Heart left ventricle (tissue), 16 donors: ENCODE measurements around the gene CHD3. TPM values are rescaled to one million over a fixed set of nuclear protein-coding genes. Genes with fewer than 3 reads are reported as not detected.

ENCODE experiments used
- ATAC-seq, 4 donors: fragments of 200-7000 bp; cut with Tn5 transposase; one replicate each; pipeline ENCODE4 v1.9.1; 2020 to 2022; ENCODE audit warnings: moderate library complexity in 4 of 4, mild to moderate bottlenecking in 3 of 4, moderate number of reproducible peaks in 1 of 4
- DNase-seq, 5 donors: peaks; one replicate each; pipeline ENCODE4 v3.0.0-alpha.2; 2020
- H3K27ac ChIP-seq, 12 donors: fragments of 200-600 bp; sonication (generic) in 4 of 12; one replicate each; pipeline versions ENCODE4 v1.5.0 to v1.8.0; 2016 to 2022; ENCODE audit warnings: mild to moderate bottlenecking in 2 of 12
- H3K27me3 ChIP-seq, 9 donors: fragments of 200-600 bp; sonication (generic) in 2 of 9; one replicate each; pipeline versions ENCODE4 v1.5.1 to v1.8.0; 2016 to 2022; ENCODE audit warnings: mild to moderate bottlenecking in 3 of 9
- H3K36me3 ChIP-seq, 9 donors: fragments of 200-600 bp; sonication (generic) in 2 of 9; one replicate each; pipeline versions ENCODE4 v1.5.0 to v1.8.0; 2018 to 2022; ENCODE audit warnings: mild to moderate bottlenecking in 2 of 9
- H3K4me1 ChIP-seq, 12 donors: fragments of 200-600 bp; sonication (generic) in 4 of 12; one replicate each; pipeline versions ENCODE4 v1.5.0 to v1.8.0; 2016 to 2022; ENCODE audit warnings: mild to moderate bottlenecking in 3 of 12
- H3K4me3 ChIP-seq, 12 donors: fragments of 200-600 bp; sonication (generic) in 4 of 12; one replicate each; pipeline versions ENCODE4 v1.5.0 to v1.8.0; 2017 to 2022; ENCODE audit warnings: mild to moderate bottlenecking in 9 of 12, moderate library complexity in 4 of 12
- H3K9me3 ChIP-seq, 12 donors: fragments of 200-600 bp; sonication (generic) in 4 of 12; one replicate each; pipeline versions ENCODE4 v1.5.0 to v1.8.0; 2016 to 2022; ENCODE audit warnings: mild to moderate bottlenecking in 1 of 12
- CTCF ChIP-seq, 12 donors: fragments of 200-600 bp; sonication (generic) in 4 of 12; IDR thresholded peaks; one replicate each; pipeline versions ENCODE4 v1.5.0 to v1.8.0; 2018 to 2022; ENCODE audit warnings: antibody characterized with exemption in 12 of 12, mild to moderate bottlenecking in 5 of 12
- POLR2A ChIP-seq, 2 donors: fragments of 450-650 bp; IDR thresholded peaks; one replicate each; pipeline ENCODE4 v1.6.1; 2017; ENCODE audit warnings: antibody characterized with exemption in 2 of 2, mild to moderate bottlenecking in 2 of 2, moderate library complexity in 2 of 2
- WGBS, 4 donors: extraction: QIAGEN DNeasy Blood & Tissue Kit in 2 of 4; methylation state at CpG; one replicate each; pipeline versions ENCODE4 v1.1.5 to v1.1.7; 2013 to 2018; 5-methylcytosine and 5-hydroxymethylcytosine counted together
- intact Hi-C, 10 donors: fragments of 100-400 bp; cut with DNase I; formaldehyde crosslinking; loops; one replicate each; pipeline versions ENCODE4 v1.11.1 to v1.14.2; 2022
- polyA plus RNA-seq, 2 donors: library from polyadenylated mRNA; stranded (reverse); fragments of 200-250 nt; gene quantifications; one replicate each; pipeline ENCODE4 v1.2.3, GENCODE V29; 2013
- total RNA-seq, 9 donors: library from RNA; depleted of rRNA in 2 of 9; stranded (reverse); fragments of >200 nt in 2 of 9; fragmentation: NEBNext Ultra II Directional in 3 of 9; extraction: Animal tissue kit (Norgen Biotek cat#: 25700) in 3 of 9; gene quantifications; one replicate each; pipeline versions ENCODE4 v1.1.0 to v1.2.4, GENCODE V29; 2016 to 2023
- donor health status: ischemic (EF 13 %, LVEDD 7.1; RV severe dilation, severe dysfunction).
- donor health status: healthy with polysubstance abuse.
- donor health status: DM: no; HTN: yes; CAD: no.
- donor health status: DM: no; HTN: no; CAD: no.
- donor health status: ischemic (EF 25% LVEDD 6.9; RV normal size, moderate dysfunction).
- donor health status: ischemic (EF 25% LVEDD 5.7; RV mildly dilated, moderate dysfunction).
- donor health status: healthy.
- donor health status: DM: yes; HTN: yes; CAD: no.
- donor health status: ischemic (EF 35%, LVEDD 5.7; RV mildly dilated, moderate dysfunction).
- donor health status: nonischemic (EF 11% LVEDD 7.7; RV severe dilation, severe dysfunction).
- donor health status: DM: yes; HTN: yes; CAD: no.
- donor health status: PGD.
- donor health status: ischemic (EF 29% LVEDD 5.4; RV normal size, mild dysfunction).
- donor health status: nonischemic (EF 23%, LVEDD 6.1; RV moderate dilation, normal function).

The CHD3 gene
- total and polyA plus RNA-seq, 11 donors, result 6.7 to 30.6 (median 14.3) TPM

GRCh38 chr17:7846765-7847661, 41.6 kb upstream of the CHD3 start:
- H3K36me3 ChIP-seq, result peaks cover 3 to 65% (median 57%) of the 10 kb centered on the region in 9 donors

GRCh38 chr17:7848131-7848579, 40.4 kb upstream of the CHD3 start:
- peaks cover 5 to 38% (median 29%) of the 10 kb centered on the region in 12 donors for H3K4me1 ChIP-seq
- peaks cover 3 to 76% (median 68%) of the 10 kb centered on the region in 9 donors for H3K36me3 ChIP-seq
- intact Hi-C loops, result loop anchor here in 4 of 10 donors (10.0 kb wide), 5 partner anchors 297 to 613 kb away; partner anchors contain the start of genes CHRNB1 (in 1 of the 4), DVL2 (in 1 of the 4), GABARAP (in 1 of the 4) and PER1 (in 1 of the 4)

More at GRCh38 chr17:7846765-7847661, 41.6 kb upstream of the CHD3 start:
- intact Hi-C loops, result loop anchor here in 4 of 10 donors (10.0 kb wide), 5 partner anchors 298 to 612 kb away; partner anchors contain the start of genes CHRNB1 (in 1 of the 4), DVL2 (in 1 of the 4), GABARAP (in 1 of the 4) and PER1 (in 1 of the 4)
- TF ChIP-seq CTCF (IDR thresholded peaks at IDR 0.05) (no peak), POLR2A (IDR thresholded peaks at IDR 0.05) (no peak)
- Histone ChIP-seq H3K9me3 (no peaks in the 10 kb centered on the region), H3K4me1 (peaks cover 5 to 40% (median 23%) of the 10 kb centered on the region in 12 donors), H3K4me3 (no peak overlapping the region), H3K27ac (no peak overlapping the region), H3K27me3 (no peaks in the 10 kb centered on the region)
- 85 to 91% (median 86%) methylated on average over 26 to 34 of the region's 34 CpGs for WGBS, 4 donors
- DNase-seq (peak in 1 of 5 donors; percentile 56), ATAC-seq (no peak)

GRCh38 chr17:7848739-7849129, 39.9 kb upstream of the CHD3 start:
- no peak for ATAC-seq

More at GRCh38 chr17:7848131-7848579, 40.4 kb upstream of the CHD3 start:
- WGBS, 4 donors, result 86 to 91% (median 88%) methylated on average over 16 to 20 of the region's 20 CpGs
- DNase-seq, result no peak
- no peak overlapping the region for H3K4me3 ChIP-seq
- TF ChIP-seq CTCF (IDR thresholded peaks at IDR 0.05) (no peak), POLR2A (IDR thresholded peaks at IDR 0.05) (no peak)
- H3K27ac ChIP-seq, result no peak overlapping the region
- H3K9me3 ChIP-seq, result no peaks in the 10 kb centered on the region
- ATAC-seq, result no peak
- H3K27me3 ChIP-seq, result no peaks in the 10 kb centered on the region

More at GRCh38 chr17:7848739-7849129, 39.9 kb upstream of the CHD3 start:
- peaks cover 5 to 39% (median 27%) of the 10 kb centered on the region in 12 donors for H3K4me1 ChIP-seq
- no peak overlapping the region for H3K4me3 ChIP-seq
- intact Hi-C loops, result loop anchor here in 4 of 10 donors (10.0 kb wide), 5 partner anchors 296 to 614 kb away; partner anchors contain the start of genes CHRNB1 (in 1 of the 4), DVL2 (in 1 of the 4), GABARAP (in 1 of the 4) and PER1 (in 1 of the 4)
- no peaks in the 10 kb centered on the region for H3K27me3 ChIP-seq
- no peaks in the 10 kb centered on the region for H3K9me3 ChIP-seq
- TF ChIP-seq POLR2A (IDR thresholded peaks at IDR 0.05) (no peak), CTCF (IDR thresholded peaks at IDR 0.05) (no peak)
- WGBS, 4 donors, result 89 to 93% (median 90%) methylated on average over 19 to 21 of the region's 21 CpGs
- peaks cover 3 to 82% (median 74%) of the 10 kb centered on the region in 9 donors for H3K36me3 ChIP-seq
- no peak for DNase-seq
- H3K27ac ChIP-seq, result no peak overlapping the region
